ENCODE measurements around the gene DIPK1C.

GRCh38 chr18:74503137-74503536, 46.0 kb upstream of the DIPK1C start:
- TF ChIP-seq JUND (IDR thresholded peaks at IDR 0.05): no peak
- TF ChIP-seq YY1 (IDR thresholded peaks at IDR 0.05; ENCODE audit: extremely low read depth, insufficient replicate concordance, low read depth, low read length): no peak
- no peak for TF ChIP-seq TCF7L2 (IDR thresholded peaks at IDR 0.05; ENCODE audit: borderline replicate concordance, extremely low read depth, insufficient read depth, insufficient read length)
- TF ChIP-seq SP1 (IDR thresholded peaks at IDR 0.05; ENCODE audit: low read depth): no peak
- TF ChIP-seq ELF1 (IDR thresholded peaks at IDR 0.05; ENCODE audit: borderline replicate concordance, low read depth): no peak
- TF ChIP-seq POLR2A (IDR thresholded peaks at IDR 0.05; ENCODE audit: borderline replicate concordance, extremely low read depth, insufficient read depth, insufficient read length): no peak
- TF ChIP-seq CTCF (IDR thresholded peaks at IDR 0.05 in 2 of 3, conservative IDR thresholded peaks at IDR 0.05 in 1 of 3; ENCODE audit: borderline replicate concordance in 1 of 3, insufficient read depth in 1 of 3, low read depth in 2 of 3, low read length in 2 of 3): no peak
- TF ChIP-seq CEBPB (IDR thresholded peaks at IDR 0.05; ENCODE audit: low read depth): no peak
- no peak for TF ChIP-seq EZH2 (IDR thresholded peaks at IDR 0.05)
- TF ChIP-seq POLR2AphosphoS5 (IDR thresholded peaks at IDR 0.05; ENCODE audit: low read depth, low read length): no peak
- TF ChIP-seq MAX (IDR thresholded peaks at IDR 0.05): no peak
- TF ChIP-seq FOSL1 (IDR thresholded peaks at IDR 0.05; ENCODE audit: low read depth): no peak
- TF ChIP-seq EZH2phosphoT487 (IDR thresholded peaks at IDR 0.05; ENCODE audit: borderline replicate concordance): no peak
